ENCODE measurements around the gene FCGBP. TPM values are rescaled to one million over a fixed set of nuclear protein-coding genes. Genes with fewer than 3 reads are reported as not detected.

The FCGBP gene
- polyA plus RNA-seq, 2 of the 4 experiments (the other 2 are of a cell fraction), result 0.74 to 1.4 TPM

DNA sequence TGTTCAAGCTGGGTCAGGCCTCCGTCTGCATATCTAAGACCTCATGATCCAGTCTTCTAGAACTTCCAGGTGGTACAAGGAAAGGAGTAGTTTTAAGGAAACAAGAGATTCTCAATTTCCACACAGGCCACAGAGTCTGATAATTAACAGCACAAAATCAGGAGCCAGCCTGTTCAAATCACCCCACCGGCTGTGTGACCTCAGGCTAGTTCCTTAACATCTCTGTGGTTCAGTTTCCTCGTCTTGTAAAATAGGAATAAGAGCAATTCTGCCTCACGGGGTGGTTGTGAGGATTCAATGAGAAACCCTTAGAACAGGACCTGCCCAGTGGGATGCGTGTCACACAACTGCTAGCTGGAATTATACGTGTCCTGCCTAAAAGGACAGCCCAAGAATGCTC, 25.6 kb downstream of the FCGBP start:
- no peak for TF ChIP-seq REST (IDR thresholded peaks at IDR 0.05)
- TF ChIP-seq POLR2A (IDR thresholded peaks at IDR 0.05; ENCODE audit: low read length), result no peak
- TF ChIP-seq NPAS2 (CRISPR knock-in tag; IDR thresholded peaks at IDR 0.05; ENCODE audit: borderline replicate concordance), result no peak
- no peak for TF ChIP-seq E2F6 (IDR thresholded peaks at IDR 0.05; ENCODE audit: borderline replicate concordance, low read depth)
- no peak for TF ChIP-seq RFX5 (IDR thresholded peaks at IDR 0.05)
- TF ChIP-seq HMGXB4 (CRISPR knock-in tag; IDR thresholded peaks at IDR 0.05; ENCODE audit: borderline replicate concordance), result no peak
- TF ChIP-seq, protein P1, sequence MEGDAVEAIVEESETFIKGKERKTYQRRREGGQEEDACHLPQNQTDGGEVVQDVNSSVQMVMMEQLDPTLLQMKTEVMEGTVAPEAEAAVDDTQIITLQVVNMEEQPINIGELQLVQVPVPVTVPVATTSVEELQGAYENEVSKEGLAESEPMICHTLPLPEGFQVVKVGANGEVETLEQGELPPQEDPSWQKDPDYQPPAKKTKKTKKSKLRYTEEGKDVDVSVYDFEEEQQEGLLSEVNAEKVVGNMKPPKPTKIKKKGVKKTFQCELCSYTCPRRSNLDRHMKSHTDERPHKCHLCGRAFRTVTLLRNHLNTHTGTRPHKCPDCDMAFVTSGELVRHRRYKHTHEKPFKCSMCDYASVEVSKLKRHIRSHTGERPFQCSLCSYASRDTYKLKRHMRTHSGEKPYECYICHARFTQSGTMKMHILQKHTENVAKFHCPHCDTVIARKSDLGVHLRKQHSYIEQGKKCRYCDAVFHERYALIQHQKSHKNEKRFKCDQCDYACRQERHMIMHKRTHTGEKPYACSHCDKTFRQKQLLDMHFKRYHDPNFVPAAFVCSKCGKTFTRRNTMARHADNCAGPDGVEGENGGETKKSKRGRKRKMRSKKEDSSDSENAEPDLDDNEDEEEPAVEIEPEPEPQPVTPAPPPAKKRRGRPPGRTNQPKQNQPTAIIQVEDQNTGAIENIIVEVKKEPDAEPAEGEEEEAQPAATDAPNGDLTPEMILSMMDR (IDR thresholded peaks at IDR 0.05), result no peak
- no peak for TF ChIP-seq CHD4 (IDR thresholded peaks at IDR 0.05; ENCODE audit: borderline replicate concordance)
- TF ChIP-seq FOSB (CRISPR knock-in tag; IDR thresholded peaks at IDR 0.05), result no peak
- no peak for TF ChIP-seq TFCP2L1 (CRISPR knock-in tag; IDR thresholded peaks at IDR 0.05)
- no peak for TF ChIP-seq RCOR1 (IDR thresholded peaks at IDR 0.05; ENCODE audit: low read depth, low read length)
- TF ChIP-seq ZFP36 (IDR thresholded peaks at IDR 0.05; ENCODE audit: borderline replicate concordance, partially characterized antibody), result peak; percentile 44
- 0 out of 2 replicates have a peak, but pooled peaks have one; percentile 39 for TF ChIP-seq HDAC2 (IDR thresholded peaks at IDR 0.05)
- TF ChIP-seq, protein P2, sequence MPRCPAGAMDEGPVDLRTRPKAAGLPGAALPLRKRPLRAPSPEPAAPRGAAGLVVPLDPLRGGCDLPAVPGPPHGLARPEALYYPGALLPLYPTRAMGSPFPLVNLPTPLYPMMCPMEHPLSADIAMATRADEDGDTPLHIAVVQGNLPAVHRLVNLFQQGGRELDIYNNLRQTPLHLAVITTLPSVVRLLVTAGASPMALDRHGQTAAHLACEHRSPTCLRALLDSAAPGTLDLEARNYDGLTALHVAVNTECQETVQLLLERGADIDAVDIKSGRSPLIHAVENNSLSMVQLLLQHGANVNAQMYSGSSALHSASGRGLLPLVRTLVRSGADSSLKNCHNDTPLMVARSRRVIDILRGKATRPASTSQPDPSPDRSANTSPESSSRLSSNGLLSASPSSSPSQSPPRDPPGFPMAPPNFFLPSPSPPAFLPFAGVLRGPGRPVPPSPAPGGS (IDR thresholded peaks at IDR 0.05), result no peak
- TF ChIP-seq BHLHE40 (IDR thresholded peaks at IDR 0.05; ENCODE audit: low read depth, low read length), result no peak
- no peak for TF ChIP-seq ESRRA (IDR thresholded peaks at IDR 0.05; ENCODE audit: borderline replicate concordance, low read length)
- TF ChIP-seq MAZ (IDR thresholded peaks at IDR 0.05; ENCODE audit: borderline replicate concordance, low read depth, low read length), result no peak
- peaks cover 34% of the 10 kb centered on the region for H3K4me1 ChIP-seq
- CTCF ChIA-PET, result interaction anchor here (1.6 to 2.3 kb wide), 3 partner anchors 27 to 65 kb away, joined by 4 to 26 read pairs (median 10); partner anchors contain the start of gene PSMC4
- peak overlapping the region; percentile 75 to 86 for H3K27ac ChIP-seq
- H3K9me3 ChIP-seq, result peaks cover 3% of the 10 kb centered on the region; the same call in 1 of the 3 replicates
- FAIRE-seq (no peak), DNase-seq (ENCODE audit: low read depth in 1 of 2, low spot score in 1 of 2) (no peak), ATAC-seq (no peak)
- H3K4me2 ChIP-seq, result peak overlapping the region; percentile 41; the same call in 2 of the 3 replicates
- POLR2A ChIA-PET, result interaction anchor here (1.8 kb wide), 1 partner anchor 62 kb away, joined by 7 read pairs; no protein-coding TSS in a partner anchor
- no peak overlapping the region for H3K4me3 ChIP-seq
- WGBS (ENCODE audit: missing lambda C conversion rate), result 85% methylated on average over 6 of the region's 6 CpGs
